A673 (cell line): ENCODE data around the gene TENT5C. TPM values are rescaled to one million over a fixed set of nuclear protein-coding genes. Genes with fewer than 3 reads are reported as not detected.

Source experiments
- BruUV-seq: library from RNA; stranded (reverse); fragments of 400-500 nt; replicated peaks from 2 replicates; lab custom pipeline; 2021; lab: Mats Ljungman, UMichigan
- CTCF ChIA-PET: fragments of 300-600 bp; sonication (Branson Sonifier 250); formaldehyde crosslinking; loops from one replicate; lab custom pipeline; 2022; ENCODE audit warnings: antibody characterized with exemption; lab: Charles Lee
- POLR2A ChIA-PET: fragments of 300-600 bp; sonication (Branson Sonifier 250); formaldehyde crosslinking; loops from one replicate; lab custom pipeline; 2022; ENCODE audit warnings: antibody characterized with exemption; ENCODE audit not compliant: low non-redundant PET; lab: Charles Lee
- DNase-seq: peaks from one replicate; pipeline ENCODE4 v3.0.0-alpha.2; 2015; ENCODE audit warnings: low spot score
- H3K27ac ChIP-seq: fragments of 200-600 bp; sonication (generic); 2 replicates; pipeline ENCODE4 v1.5.1; 2016; ENCODE audit warnings: mixed run types, low read depth, mild to moderate bottlenecking, mixed read lengths, antibody characterized with exemption, low read length; ENCODE audit not compliant: poor library complexity, severe bottlenecking
- H3K27me3 ChIP-seq: fragments of 200-600 bp; sonication (generic); replicated peaks from 2 replicates; pipeline ENCODE4 v1.6.1; 2017; ENCODE audit warnings: mixed run types, low read depth, mild to moderate bottlenecking, mixed read lengths, antibody characterized with exemption, low read length; ENCODE audit not compliant: insufficient read depth, poor library complexity
- H3K36me3 ChIP-seq: fragments of 200-600 bp; sonication (generic); 2 replicates; pipeline ENCODE4 v1.6.1; 2016; ENCODE audit warnings: mixed run types, mild to moderate bottlenecking, mixed read lengths, antibody characterized with exemption, low read length; ENCODE audit not compliant: insufficient read depth, poor library complexity, severe bottlenecking
- H3K4me1 ChIP-seq: fragments of 200-600 bp; sonication (generic); 2 replicates; pipeline ENCODE4 v1.6.1; 2017; ENCODE audit warnings: mixed run types, mild to moderate bottlenecking, mixed read lengths, antibody characterized with exemption, low read length; ENCODE audit not compliant: insufficient read depth, poor library complexity, severe bottlenecking
- H3K4me3 ChIP-seq: fragments of 200-600 bp; sonication (generic); 2 replicates; pipeline ENCODE4 v1.5.1; 2016; ENCODE audit warnings: low read depth, mixed run types, mild to moderate bottlenecking, mixed read lengths, low read length; ENCODE audit not compliant: poor library complexity, severe bottlenecking
- H3K9me3 ChIP-seq: fragments of 200-600 bp; sonication (generic); 2 replicates; pipeline ENCODE4 v1.6.1; 2016; ENCODE audit warnings: mixed run types, low read depth, mild to moderate bottlenecking, mixed read lengths, antibody characterized with exemption, low read length; ENCODE audit not compliant: poor library complexity, severe bottlenecking
- CTCF ChIP-seq: fragments of 300-800, 200-600 bp; sonication (generic); conservative IDR thresholded peaks from 2 replicates; pipeline ENCODE4 v1.5.1; 2017; ENCODE audit warnings: low read depth, mild to moderate bottlenecking, antibody characterized with exemption, low read length, moderate library complexity, mixed read lengths
- EZH2 ChIP-seq: fragments of 200-600 bp; sonication (generic); IDR thresholded peaks from 2 replicates; pipeline ENCODE4 v1.6.1; 2017; ENCODE audit warnings: borderline replicate concordance, low read depth, mild to moderate bottlenecking, mixed read lengths, antibody characterized with exemption, low read length; ENCODE audit not compliant: poor library complexity, severe bottlenecking
- intact Hi-C: fragments of 100-400 bp; cut with micrococcal nuclease; formaldehyde crosslinking; loops from one replicate; pipeline ENCODE4 v1.10.0; 2022; ENCODE audit not compliant: unreplicated experiment
- total RNA-seq: library from RNA; stranded (reverse); gene quantifications from 2 replicates; pipeline ENCODE4 v1.2.3, GENCODE V29; 2021

The TENT5C gene
- total RNA-seq, 1 experiment from 2014 or later, result 1.1 TPM

DNA sequence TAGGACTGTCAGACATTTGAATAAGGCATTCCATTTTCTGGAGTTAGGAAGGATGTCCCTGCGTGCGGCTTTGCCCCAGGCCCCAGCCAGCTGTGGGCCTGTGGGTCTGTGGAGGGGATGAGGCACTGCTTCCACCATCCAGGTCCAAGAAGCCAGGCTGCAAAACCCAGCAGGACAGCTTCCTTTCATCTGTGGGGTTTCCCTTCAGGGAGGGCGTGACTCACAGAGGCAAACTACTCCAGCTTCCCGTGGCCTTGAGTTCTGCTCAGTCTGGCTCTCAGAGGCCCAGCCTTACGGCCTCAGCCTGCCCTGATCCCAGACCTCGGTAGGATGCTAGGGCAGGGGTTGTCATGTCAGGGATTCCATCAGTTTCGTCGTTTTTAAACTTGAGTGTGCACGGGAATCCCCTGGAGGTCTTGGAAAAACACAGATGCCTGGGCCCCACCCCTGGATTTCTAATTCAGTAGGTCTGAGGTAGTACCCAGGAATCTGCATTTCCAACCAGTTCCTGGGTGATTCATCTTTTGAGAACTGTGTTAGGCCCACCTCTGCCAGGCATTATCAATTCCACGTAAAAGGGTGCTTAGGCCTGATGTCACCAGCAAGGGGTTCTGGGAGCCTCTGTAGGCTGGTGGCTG is 32.3 kb upstream of the TENT5C start:
- ChIA-PET POLR2A (no interaction called here), CTCF (no interaction called here)
- H3K36me3 ChIP-seq, result no peaks in the 10 kb centered on the region
- DNase-seq, result peak; percentile 77
- H3K27me3 ChIP-seq, result no peaks in the 10 kb centered on the region
- H3K4me3 ChIP-seq, result no peak overlapping the region
- no peaks in the 10 kb centered on the region for H3K4me1 ChIP-seq
- intact Hi-C loops, result no loop called here
- TF ChIP-seq CTCF (no peak), EZH2 (no peak)
- no TSS peak for BruUV-seq
- no peaks in the 10 kb centered on the region for H3K9me3 ChIP-seq
- H3K27ac ChIP-seq, result no peak overlapping the region

GRCh38 chr1:117574161-117574835 is 31.6 kb upstream of the TENT5C start:
- no TSS peak for BruUV-seq
- ChIA-PET CTCF (no interaction called here), POLR2A (interaction anchor here (0.6 kb wide), 1 partner anchor 761 kb away, joined by 3 read pairs; no protein-coding TSS in a partner anchor)
- Histone ChIP-seq H3K4me3 (no peak overlapping the region), H3K27ac (no peak overlapping the region), H3K27me3 (no peaks in the 10 kb centered on the region), H3K4me1 (no peaks in the 10 kb centered on the region), H3K36me3 (no peaks in the 10 kb centered on the region), H3K9me3 (no peaks in the 10 kb centered on the region)
- no peak for DNase-seq
- intact Hi-C loops, result no loop called here
- TF ChIP-seq EZH2 (no peak), CTCF (no peak)

DNA sequence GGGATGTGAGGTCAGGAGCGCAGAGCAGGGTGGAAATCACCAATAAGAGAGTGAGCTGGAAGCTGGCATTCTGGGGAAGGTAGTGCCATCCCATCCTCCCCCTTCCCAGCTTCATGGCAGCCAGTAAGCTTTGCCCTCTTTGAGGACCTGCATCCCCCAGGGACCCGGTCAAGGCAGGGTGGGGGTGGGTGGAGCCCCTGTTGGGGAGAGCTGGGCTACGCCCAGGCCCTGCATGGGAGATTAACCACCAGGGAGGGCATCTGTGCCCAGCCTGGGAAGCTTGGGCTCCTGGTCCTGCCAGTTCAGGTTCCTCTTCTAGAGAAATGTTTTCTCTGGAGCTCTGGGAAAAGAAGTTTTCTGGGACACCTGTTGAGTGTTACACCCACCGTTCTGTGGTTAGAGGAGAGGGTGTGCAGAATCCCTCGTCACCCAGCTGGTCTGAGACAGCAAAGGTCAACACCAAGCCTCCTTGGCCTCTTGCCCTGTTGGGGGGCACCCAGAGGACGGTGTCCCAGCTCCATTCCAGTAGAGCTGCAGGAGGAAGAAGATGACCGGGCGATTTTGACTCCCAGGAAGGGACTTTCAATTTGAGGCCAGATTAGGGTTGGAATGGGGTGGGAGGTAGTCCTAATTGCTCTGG is 30.1 kb upstream of the TENT5C start:
- POLR2A ChIA-PET, result no interaction called here
- no peaks in the 10 kb centered on the region for H3K9me3 ChIP-seq
- no TSS peak for BruUV-seq
- CTCF ChIA-PET, result no interaction called here
- no peaks in the 10 kb centered on the region for H3K4me1 ChIP-seq
- no peaks in the 10 kb centered on the region for H3K36me3 ChIP-seq
- DNase-seq, result no peak
- intact Hi-C loops, result no loop called here
- TF ChIP-seq EZH2 (no peak), CTCF (no peak)
- H3K27ac ChIP-seq, result no peak overlapping the region
- no peak overlapping the region for H3K4me3 ChIP-seq
- no peaks in the 10 kb centered on the region for H3K27me3 ChIP-seq
